GM12874 (cell line): Measurements from ENCODE around the gene AUTS2.

Experiments
- CTCF ChIP-seq: IDR thresholded peaks from 2 replicates; pipeline ENCODE4 v1.5.1; 2011; ENCODE audit warnings: low read depth, mild to moderate bottlenecking, control low read depth, low read length, moderate library complexity; ENCODE audit not compliant: insufficient read depth

Gene AUTS2

GRCh38 chr7:70762696-70763095 is 1164.4 kb downstream of the AUTS2 start:
- no peak for TF ChIP-seq CTCF

GRCh38 chr7:70763961-70764691 is 1165.9 kb downstream of the AUTS2 start:
- TF ChIP-seq CTCF = no peak

GRCh38 chr7:70764701-70765208 is 1166.5 kb downstream of the AUTS2 start:
- TF ChIP-seq CTCF = no peak

GRCh38 chr7:70765651-70766050 is 1167.4 kb downstream of the AUTS2 start:
- no peak for TF ChIP-seq CTCF

GRCh38 chr7:70766109-70766508 is 1167.8 kb downstream of the AUTS2 start:
- no peak for TF ChIP-seq CTCF

GRCh38 chr7:70766694-70767093 is 1168.4 kb downstream of the AUTS2 start:
- TF ChIP-seq CTCF = no peak

GRCh38 chr7:70770154-70770553 is 1171.9 kb downstream of the AUTS2 start:
- TF ChIP-seq CTCF = no peak
